SK-N-MC (cell line): ENCODE measurements around the gene BMP6.

ENCODE experiments used
- DNase-seq: peaks from one replicate; pipeline ENCODE4 v3.0.0-alpha.2; 2011; ENCODE audit warnings: low read depth, low spot score
- H3K27ac ChIP-seq: fragments of 200-600 bp; sonication (generic); 2 replicates; pipeline ENCODE4 v1.5.1; 2016; ENCODE audit warnings: mixed run types
- H3K36me3 ChIP-seq: fragments of 200-600 bp; sonication (generic); 2 replicates; pipeline ENCODE4 v1.6.1; 2017; ENCODE audit warnings: antibody characterized with exemption, low read length, mixed read lengths; ENCODE audit not compliant: insufficient read depth
- H3K4me3 ChIP-seq: fragments of 200-600 bp; sonication (generic); 2 replicates; pipeline ENCODE4 v1.5.1; 2016
- H3K9ac ChIP-seq: fragments of 200-600 bp; sonication (generic); 2 replicates; pipeline ENCODE4 v1.8.0; 2017; ENCODE audit warnings: mixed run types, mixed read lengths; ENCODE audit not compliant: insufficient read length
- H3K9me3 ChIP-seq: fragments of 200-600 bp; sonication (generic); 2 replicates; pipeline ENCODE4 v1.6.1; 2017; ENCODE audit warnings: low read depth, mild to moderate bottlenecking, antibody characterized with exemption, low read length, moderate library complexity, mixed read lengths
- EZH2 ChIP-seq: fragments of 200-600 bp; sonication (generic); IDR thresholded peaks from one replicate; pipeline ENCODE4 v1.6.1; 2017; ENCODE audit warnings: antibody characterized with exemption
- FOXP2 ChIP-seq: optimal IDR thresholded peaks from 2 replicates; pipeline ENCODE3; 2011; ENCODE audit warnings: mild to moderate bottlenecking, moderate library complexity; ENCODE audit not compliant: insufficient read depth; ENCODE audit errors: extremely low read length, control extremely low read depth
- POLR2AphosphoS5 ChIP-seq: IDR thresholded peaks from 2 replicates; pipeline ENCODE4 v1.6.1; 2012; ENCODE audit warnings: mild to moderate bottlenecking, low read depth, low read length, borderline replicate concordance

The BMP6 gene

DNA sequence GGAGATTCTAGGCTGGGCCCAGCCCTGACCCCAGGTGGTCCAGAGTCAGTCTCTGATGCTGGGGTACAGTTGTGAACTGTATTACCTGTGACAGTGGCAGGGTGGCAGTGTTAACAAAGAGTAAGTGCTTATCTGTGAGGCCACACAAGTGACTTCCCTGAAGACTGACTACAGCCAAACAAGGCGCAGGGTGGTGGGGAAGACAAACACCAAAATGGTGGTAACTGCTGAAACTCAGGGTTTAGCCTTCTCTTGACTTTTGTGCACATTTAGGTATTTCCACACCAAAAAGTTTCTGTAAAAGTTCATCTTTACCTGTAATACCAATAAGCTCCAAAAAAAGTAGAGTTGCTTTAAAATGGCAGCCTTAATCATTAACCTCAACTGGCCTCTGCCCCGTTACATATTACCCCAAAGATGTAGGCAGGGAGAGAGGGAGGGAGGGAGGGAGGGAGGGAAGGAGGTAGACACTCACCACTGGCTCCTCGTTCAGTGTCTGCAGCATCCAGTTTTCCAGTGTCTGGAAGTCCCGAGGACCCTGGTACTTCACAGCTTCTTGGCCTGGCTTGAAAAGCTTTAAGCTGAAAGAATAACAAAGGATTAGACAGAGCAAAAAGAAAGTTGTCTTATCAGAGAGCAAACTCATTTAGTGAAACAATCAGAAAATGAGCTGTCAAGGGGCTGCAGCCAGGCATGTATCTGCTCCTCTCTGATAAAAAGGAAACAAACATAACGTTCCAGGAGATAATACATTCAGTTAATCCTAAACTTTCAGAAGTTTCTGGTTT is 173.4 kb downstream of the BMP6 start:
- H3K9me3 ChIP-seq, result no peaks in the 10 kb centered on the region
- H3K27ac ChIP-seq, result no peak overlapping the region
- H3K4me3 ChIP-seq, result no peak overlapping the region
- no peak for DNase-seq
- H3K9ac ChIP-seq, result no peak overlapping the region
- no peak for TF ChIP-seq FOXP2
- TF ChIP-seq POLR2AphosphoS5, result no peak
- no peak for TF ChIP-seq EZH2
- peaks cover 98% of the 10 kb centered on the region for H3K36me3 ChIP-seq

DNA sequence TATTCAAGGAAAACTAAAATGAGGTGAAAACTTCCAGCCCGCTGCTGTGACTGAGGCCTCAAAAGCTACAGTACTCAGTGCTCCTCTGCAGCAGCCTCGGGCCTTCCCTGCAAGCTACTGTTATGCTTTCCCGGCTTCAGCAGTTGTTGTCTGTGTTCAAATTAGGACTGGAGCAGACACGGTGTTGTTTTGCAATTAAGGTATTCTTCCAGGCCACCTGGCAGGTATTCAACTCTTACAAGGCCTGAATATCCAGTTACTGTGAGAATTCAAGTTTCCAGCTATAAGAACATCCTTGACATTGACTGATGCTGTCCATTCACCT is 174.0 kb downstream of the BMP6 start:
- no peak overlapping the region for H3K9ac ChIP-seq
- H3K4me3 ChIP-seq, result no peak overlapping the region
- no peak overlapping the region for H3K27ac ChIP-seq
- H3K9me3 ChIP-seq, result no peaks in the 10 kb centered on the region
- no peak for DNase-seq
- peaks cover 98% of the 10 kb centered on the region for H3K36me3 ChIP-seq
- TF ChIP-seq EZH2 (no peak), POLR2AphosphoS5 (no peak), FOXP2 (no peak)

DNA sequence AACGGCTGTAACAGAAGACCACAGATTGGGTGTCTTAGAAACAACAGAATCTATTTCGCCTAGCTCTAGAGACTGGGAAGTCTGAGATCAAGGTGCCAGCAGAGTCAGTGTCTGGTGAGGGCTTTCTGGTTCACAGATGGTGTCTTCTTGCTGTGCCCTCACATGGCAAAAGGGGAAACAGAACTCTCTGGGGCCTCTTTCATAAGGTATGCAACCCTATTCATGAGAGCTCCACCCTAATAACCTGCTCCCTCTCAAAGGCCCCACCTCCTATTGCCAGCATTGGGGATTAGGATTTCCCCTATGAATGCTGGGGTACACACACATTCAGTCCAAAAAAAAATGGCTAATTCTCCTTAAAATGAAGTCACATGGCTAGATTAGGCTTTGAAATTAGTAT is 174.7 kb downstream of the BMP6 start:
- DNase-seq, result no peak
- H3K36me3 ChIP-seq, result peaks cover 90% of the 10 kb centered on the region
- H3K4me3 ChIP-seq, result no peak overlapping the region
- no peak for TF ChIP-seq POLR2AphosphoS5
- TF ChIP-seq FOXP2, result no peak
- TF ChIP-seq EZH2, result no peak
- H3K9me3 ChIP-seq, result no peaks in the 10 kb centered on the region
- no peak overlapping the region for H3K9ac ChIP-seq
- H3K27ac ChIP-seq, result no peak overlapping the region

DNA sequence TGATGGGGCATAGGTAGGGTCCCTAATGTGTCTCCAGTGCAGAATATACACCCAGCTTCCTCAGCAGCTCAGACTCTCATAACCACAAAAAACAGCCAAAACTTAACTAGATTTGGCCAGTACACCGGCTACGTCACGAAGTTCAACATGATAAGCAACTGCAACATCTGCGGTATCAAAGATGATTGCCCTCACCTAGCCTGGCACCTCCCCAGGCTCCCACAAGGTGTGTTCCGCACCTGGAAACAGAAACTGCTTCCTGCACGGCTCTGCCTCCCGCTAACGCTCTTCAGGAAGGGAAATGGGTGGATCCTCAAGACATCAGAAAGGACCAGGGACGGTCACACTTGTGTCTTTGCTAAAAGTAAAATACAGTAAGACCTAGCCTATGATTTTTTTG is 175.2 kb downstream of the BMP6 start:
- no peak overlapping the region for H3K9ac ChIP-seq
- no peak for TF ChIP-seq EZH2
- no peak for TF ChIP-seq FOXP2
- no peak for TF ChIP-seq POLR2AphosphoS5
- DNase-seq, result no peak
- H3K9me3 ChIP-seq, result no peaks in the 10 kb centered on the region
- H3K27ac ChIP-seq, result no peak overlapping the region
- H3K36me3 ChIP-seq, result peaks cover 86% of the 10 kb centered on the region
- no peak overlapping the region for H3K4me3 ChIP-seq

- Histone ChIP-seq H3K36me3 (peaks cover 79% of the 10 kb centered on the region), H3K9ac (no peak overlapping the region), H3K4me3 (no peak overlapping the region), H3K27ac (no peak overlapping the region), H3K9me3 (no peaks in the 10 kb centered on the region)
- no peak for TF ChIP-seq POLR2AphosphoS5
- no peak for TF ChIP-seq FOXP2
- TF ChIP-seq EZH2, result no peak
- no peak for DNase-seq
Observed at GRCh38 chr6:7901780-7902179, 175.9 kb downstream of the BMP6 start.

- Histone ChIP-seq H3K9ac (no peak overlapping the region), H3K4me3 (no peak overlapping the region), H3K9me3 (no peaks in the 10 kb centered on the region), H3K27ac (no peak overlapping the region), H3K36me3 (peaks cover 74% of the 10 kb centered on the region)
- DNase-seq, result no peak
- TF ChIP-seq FOXP2 (no peak), EZH2 (no peak), POLR2AphosphoS5 (no peak)
Observed at GRCh38 chr6:7902221-7902620, 176.3 kb downstream of the BMP6 start.

DNA sequence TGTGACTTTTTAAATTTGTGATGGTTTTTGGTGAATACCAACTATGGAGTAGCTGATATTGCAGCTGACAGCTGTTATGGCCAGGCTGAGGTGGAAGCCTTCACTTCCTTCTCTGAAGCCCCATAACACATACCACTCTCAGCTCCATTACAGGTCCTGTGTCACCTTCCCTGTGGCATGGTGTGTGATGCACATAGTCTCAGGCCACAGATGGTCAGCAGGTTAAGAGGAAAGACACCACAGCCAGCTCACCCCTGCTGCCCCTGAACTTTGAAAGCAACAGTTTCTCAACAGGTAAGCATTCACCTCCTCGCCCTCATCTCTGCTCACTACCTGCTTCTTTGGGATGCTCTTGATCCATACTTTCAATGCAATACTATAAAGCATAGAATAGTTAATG is 177.0 kb downstream of the BMP6 start:
- peaks cover 68% of the 10 kb centered on the region for H3K36me3 ChIP-seq

DNA sequence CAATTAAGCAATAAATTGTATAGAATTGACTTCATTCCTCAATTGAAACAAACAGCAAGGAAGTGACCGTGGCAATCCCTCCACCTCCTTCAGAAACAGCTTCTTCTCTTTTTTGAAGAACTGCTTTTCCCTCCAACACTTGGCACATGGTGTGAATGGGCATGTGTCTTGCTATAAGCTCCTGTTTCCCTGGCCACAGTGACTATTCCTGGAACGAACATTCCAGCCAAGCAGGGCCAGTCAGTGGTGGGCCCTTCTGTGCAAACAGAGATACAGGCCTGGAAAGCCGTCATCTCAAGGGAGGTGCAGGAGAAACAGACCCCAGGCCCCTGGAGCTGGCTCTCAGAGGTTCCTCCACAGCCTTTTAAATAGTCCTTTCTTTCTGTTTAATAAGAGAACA is 177.8 kb downstream of the BMP6 start:
- no peak overlapping the region for H3K9ac ChIP-seq
- H3K36me3 ChIP-seq, result peaks cover 60% of the 10 kb centered on the region
- no peaks in the 10 kb centered on the region for H3K9me3 ChIP-seq
- no peak for TF ChIP-seq FOXP2
- TF ChIP-seq POLR2AphosphoS5, result no peak
- TF ChIP-seq EZH2, result no peak
- no peak for DNase-seq
- no peak overlapping the region for H3K27ac ChIP-seq
- no peak overlapping the region for H3K4me3 ChIP-seq

More for the DNA sequence above, 177.0 kb downstream of the BMP6 start:
- H3K9me3 ChIP-seq, result no peaks in the 10 kb centered on the region
- TF ChIP-seq EZH2 (no peak), POLR2AphosphoS5 (no peak), FOXP2 (no peak)
- DNase-seq, result no peak
- no peak overlapping the region for H3K4me3 ChIP-seq
- H3K9ac ChIP-seq, result no peak overlapping the region
- H3K27ac ChIP-seq, result no peak overlapping the region
